ENCODE measurements around the gene CSRP1.

Gene CSRP1

GRCh38 chr1:201513498-201514243 lies 6.7 kb upstream of the CSRP1 start:
- DNase-seq, result no peak

GRCh38 chr1:201511941-201512539 lies 5.1 kb upstream of the CSRP1 start:
- no peak for DNase-seq

GRCh38 chr1:201511396-201511940 lies 4.5 kb upstream of the CSRP1 start:
- no peak for DNase-seq

GRCh38 chr1:201510734-201511133 lies 3.8 kb upstream of the CSRP1 start:
- no peak for DNase-seq

GRCh38 chr1:201509601-201510374 lies 2.9 kb upstream of the CSRP1 start:
- no peak for DNase-seq

- no peak for DNase-seq
Observed at GRCh38 chr1:201508809-201509208, 1.9 kb upstream of the CSRP1 start.

- DNase-seq, result no peak
Observed at GRCh38 chr1:201507360-201507675, 395 bp upstream of the CSRP1 start.

- DNase-seq, result no peak
Observed at GRCh38 chr1:201506092-201506491, 831 bp downstream of the CSRP1 start.

GRCh38 chr1:201505503-201505890 lies 1.4 kb downstream of the CSRP1 start:
- DNase-seq, result no peak

- no peak for DNase-seq
Observed at GRCh38 chr1:201504799-201505502, 2.0 kb downstream of the CSRP1 start.

- no peak for DNase-seq
Observed at GRCh38 chr1:201504179-201504631, 2.7 kb downstream of the CSRP1 start.

- DNase-seq, result peak; percentile 77
Observed at GRCh38 chr1:201503397-201504176, 3.3 kb downstream of the CSRP1 start.

GRCh38 chr1:201502511-201502857 lies 4.4 kb downstream of the CSRP1 start:
- no peak for DNase-seq

- peak; percentile 61 for DNase-seq
Observed at GRCh38 chr1:201501812-201502510, 5.0 kb downstream of the CSRP1 start.

GRCh38 chr1:201501144-201501543 lies 5.8 kb downstream of the CSRP1 start:
- no peak for DNase-seq

GRCh38 chr1:201500670-201501120 lies 6.2 kb downstream of the CSRP1 start:
- DNase-seq, result no peak

- no peak for DNase-seq
Observed at GRCh38 chr1:201499795-201500669, 6.9 kb downstream of the CSRP1 start.

- no peak for DNase-seq
Observed at GRCh38 chr1:201499191-201499590, 7.7 kb downstream of the CSRP1 start.

- DNase-seq, result no peak
Observed at GRCh38 chr1:201498621-201499020, 8.3 kb downstream of the CSRP1 start.

GRCh38 chr1:201497935-201498509 lies 8.9 kb downstream of the CSRP1 start:
- DNase-seq, result no peak

Data from NCI-H2171 treated with DMSO at 0.1 percent for 48 hours (cell line).